Measurements from ENCODE around the gene TEX52. TPM values are rescaled to one million over a fixed set of nuclear protein-coding genes. Genes with fewer than 3 reads are reported as not detected.

TEX52 gene
- total and polyA plus RNA-seq, 2 of the 13 experiments (the other 11 are each of a cell fraction or from before 2014, with no cell fraction given), result 0.05 TPM; not detected in 1

- TF ChIP-seq AHDC1 (CRISPR knock-in tag; IDR thresholded peaks at IDR 0.05; ENCODE audit: borderline replicate concordance) (0 out of 2 replicates have a peak, but pooled peaks have one; percentile 14), UBTF (CRISPR knock-in tag; IDR thresholded peaks at IDR 0.05) (peak; percentile 70; the same call in 1 of the 2 replicates), FOXM1 (CRISPR knock-in tag; IDR thresholded peaks at IDR 0.05) (0 out of 2 replicates have a peak, but pooled peaks have one; percentile 63), FOXK1 (CRISPR knock-in tag; IDR thresholded peaks at IDR 0.05; ENCODE audit: borderline replicate concordance, low read depth) (peak; percentile 49; the same call in 1 of the 2 replicates), MYC (CRISPR knock-in tag; IDR thresholded peaks at IDR 0.05; ENCODE audit: borderline replicate concordance) (peak; percentile 72), ZNF317 (CRISPR knock-in tag; IDR thresholded peaks at IDR 0.05) (0 out of 2 replicates have a peak, but pooled peaks have one; percentile 25), DNMT3B (CRISPR knock-in tag; conservative IDR thresholded peaks at IDR 0.05) (no peak), CREB1 (IDR thresholded peaks at IDR 0.05) (no peak), CREB1 (CRISPR knock-in tag; IDR thresholded peaks at IDR 0.05) (no peak), ZNF7 (CRISPR knock-in tag; IDR thresholded peaks at IDR 0.05) (no peak), CTCF (CRISPR knock-in tag; IDR thresholded peaks at IDR 0.05) (no peak), ZSCAN21 (CRISPR knock-in tag; IDR thresholded peaks at IDR 0.05; ENCODE audit: borderline replicate concordance) (peak; percentile 39), ZNF556 (CRISPR knock-in tag; IDR thresholded peaks at IDR 0.05; ENCODE audit: borderline replicate concordance) (no peak), ZNF570 (CRISPR knock-in tag; IDR thresholded peaks at IDR 0.05; ENCODE audit: borderline replicate concordance) (no peak), KAT8 (CRISPR knock-in tag; IDR thresholded peaks at IDR 0.05) (peak; percentile 37; the same call in 1 of the 2 replicates), GABPB1 (CRISPR knock-in tag; IDR thresholded peaks at IDR 0.05) (peak; percentile 76; the same call in 1 of the 2 replicates)
These were observed 20.5 kb upstream of the TEX52 start, which contains the start of the genes FOXM1 and RHNO1 (continued) for GRCh38 chr12:2877047-2877952.

Data from HepG2 (cell line).